MM.1S (cell line): ENCODE measurements around the gene GTF3C4.

Experiments
- DNase-seq: peaks from one replicate; pipeline ENCODE4 v3.0.0-alpha.2; 2015
- H2AFZ ChIP-seq: fragments of 300-600 bp; sonication (generic); 2 replicates; pipeline ENCODE4 v1.6.0; 2016; ENCODE audit warnings: antibody characterized with exemption, low read length
- H3F3A ChIP-seq: fragments of 300-600 bp; sonication (generic); 2 replicates; pipeline ENCODE4 v1.6.1; 2016; ENCODE audit warnings: mild to moderate bottlenecking, antibody characterized with exemption, low read length, moderate library complexity, mixed read lengths; ENCODE audit not compliant: insufficient read depth
- H3K27ac ChIP-seq: fragments of 300-600 bp; sonication (generic); 2 replicates; pipeline ENCODE4 v1.5.1; 2016; ENCODE audit warnings: mild to moderate bottlenecking, low read length
- H3K27me3 ChIP-seq: fragments of 300-600 bp; sonication (generic); replicated peaks from 2 replicates; pipeline ENCODE4 v1.6.0; 2016; ENCODE audit warnings: low read length; ENCODE audit not compliant: insufficient read depth
- H3K36me3 ChIP-seq: fragments of 300-600 bp; sonication (generic); replicated peaks from 2 replicates; pipeline ENCODE4 v1.6.1; 2016; ENCODE audit warnings: mild to moderate bottlenecking, low read length, mixed read lengths; ENCODE audit not compliant: insufficient read depth
- H3K4me1 ChIP-seq: fragments of 300-600 bp; sonication (generic); 2 replicates; pipeline ENCODE4 v1.6.1; 2016; ENCODE audit warnings: low read length, mixed read lengths
- H3K4me2 ChIP-seq: fragments of 300-600 bp; sonication (generic); 2 replicates; pipeline ENCODE4 v1.6.0; 2016; ENCODE audit warnings: low read depth, low read length
- H3K4me3 ChIP-seq: fragments of 300-600 bp; sonication (generic); 2 replicates; pipeline ENCODE4 v1.5.1; 2016; ENCODE audit warnings: low read length, mixed read lengths
- H3K79me2 ChIP-seq: fragments of 300-600 bp; sonication (generic); 2 replicates; pipeline ENCODE4 v1.6.1; 2016; ENCODE audit warnings: mixed run types, low read length, mixed read lengths
- H3K9ac ChIP-seq: fragments of 300-600 bp; sonication (generic); 2 replicates; pipeline ENCODE4 v1.6.1; 2016; ENCODE audit warnings: low read length, mixed read lengths
- H3K9me2 ChIP-seq: fragments of 300-600 bp; sonication (generic); replicated peaks from 2 replicates; pipeline ENCODE4 v1.6.1; 2016; ENCODE audit warnings: mild to moderate bottlenecking, low read length, mixed read lengths; ENCODE audit not compliant: insufficient read depth
- H3K9me3 ChIP-seq: fragments of 300-600 bp; sonication (generic); replicated peaks from 2 replicates; pipeline ENCODE4 v1.6.1; 2016; ENCODE audit warnings: mild to moderate bottlenecking, low read length, mixed read lengths; ENCODE audit not compliant: insufficient read depth
- H4K20me1 ChIP-seq: fragments of 300-600 bp; sonication (generic); 2 replicates; pipeline ENCODE4 v1.6.1; 2016; ENCODE audit warnings: mild to moderate bottlenecking, low read length, moderate library complexity, mixed read lengths; ENCODE audit not compliant: insufficient read depth
- EZH2 ChIP-seq: fragments of 300-600 bp; sonication (generic); optimal IDR thresholded peaks from 2 replicates; pipeline ENCODE3; 2017; ENCODE audit warnings: low read depth, mild to moderate bottlenecking, antibody characterized with exemption, low read length, mixed read lengths
- EZH2phosphoT487 ChIP-seq: fragments of 300-600 bp; sonication (generic); IDR thresholded peaks from 2 replicates; pipeline ENCODE4 v1.6.1; 2018; ENCODE audit warnings: antibody characterized with exemption, low read length
- TF ChIP-seq, protein P1 (sequence below): fragments of 300-600 bp; sonication (generic); IDR thresholded peaks from 2 replicates; pipeline ENCODE4 v1.5.1; 2016; ENCODE audit warnings: antibody characterized with exemption, low read length, mixed read lengths

Gene GTF3C4

GRCh38 chr9:132730054-132731033, 60.1 kb downstream of the GTF3C4 start:
- Histone ChIP-seq H3K36me3 (no peaks in the 10 kb centered on the region), H3K4me3 (no peak overlapping the region), H3K9me2 (no peaks in the 10 kb centered on the region), H3K79me2 (no peaks in the 10 kb centered on the region), H2AFZ (no peak overlapping the region), H3K9ac (no peak overlapping the region), H3K27ac (no peak overlapping the region), H3K9me3 (no peaks in the 10 kb centered on the region), H3F3A (no peaks in the 10 kb centered on the region), H4K20me1 (no peaks in the 10 kb centered on the region), H3K27me3 (peaks cover 96% of the 10 kb centered on the region), H3K4me1 (no peaks in the 10 kb centered on the region), H3K4me2 (no peak overlapping the region)
- DNase-seq = no peak
- TF ChIP-seq EZH2phosphoT487 (no peak), EZH2 (no peak)
- TF ChIP-seq, protein P1, sequence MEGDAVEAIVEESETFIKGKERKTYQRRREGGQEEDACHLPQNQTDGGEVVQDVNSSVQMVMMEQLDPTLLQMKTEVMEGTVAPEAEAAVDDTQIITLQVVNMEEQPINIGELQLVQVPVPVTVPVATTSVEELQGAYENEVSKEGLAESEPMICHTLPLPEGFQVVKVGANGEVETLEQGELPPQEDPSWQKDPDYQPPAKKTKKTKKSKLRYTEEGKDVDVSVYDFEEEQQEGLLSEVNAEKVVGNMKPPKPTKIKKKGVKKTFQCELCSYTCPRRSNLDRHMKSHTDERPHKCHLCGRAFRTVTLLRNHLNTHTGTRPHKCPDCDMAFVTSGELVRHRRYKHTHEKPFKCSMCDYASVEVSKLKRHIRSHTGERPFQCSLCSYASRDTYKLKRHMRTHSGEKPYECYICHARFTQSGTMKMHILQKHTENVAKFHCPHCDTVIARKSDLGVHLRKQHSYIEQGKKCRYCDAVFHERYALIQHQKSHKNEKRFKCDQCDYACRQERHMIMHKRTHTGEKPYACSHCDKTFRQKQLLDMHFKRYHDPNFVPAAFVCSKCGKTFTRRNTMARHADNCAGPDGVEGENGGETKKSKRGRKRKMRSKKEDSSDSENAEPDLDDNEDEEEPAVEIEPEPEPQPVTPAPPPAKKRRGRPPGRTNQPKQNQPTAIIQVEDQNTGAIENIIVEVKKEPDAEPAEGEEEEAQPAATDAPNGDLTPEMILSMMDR = no peak

- H3K9ac ChIP-seq = no peak overlapping the region
- no peaks in the 10 kb centered on the region for H3K9me2 ChIP-seq
- no peak overlapping the region for H2AFZ ChIP-seq
- H3K27ac ChIP-seq = no peak overlapping the region
- H3K27me3 ChIP-seq = peaks cover 96% of the 10 kb centered on the region
- no peaks in the 10 kb centered on the region for H4K20me1 ChIP-seq
- no peak overlapping the region for H3K4me2 ChIP-seq
- no peaks in the 10 kb centered on the region for H3F3A ChIP-seq
- DNase-seq = no peak
- TF ChIP-seq EZH2 (no peak), EZH2phosphoT487 (no peak)
- TF ChIP-seq, protein P1 = no peak
- H3K36me3 ChIP-seq = no peaks in the 10 kb centered on the region
- no peaks in the 10 kb centered on the region for H3K4me1 ChIP-seq
- H3K4me3 ChIP-seq = no peak overlapping the region
- H3K9me3 ChIP-seq = no peaks in the 10 kb centered on the region
- H3K79me2 ChIP-seq = no peaks in the 10 kb centered on the region
Measured at GRCh38 chr9:132731230-132731629, 61.0 kb downstream of the GTF3C4 start.

GRCh38 chr9:132732326-132733259, 62.3 kb downstream of the GTF3C4 start:
- no peaks in the 10 kb centered on the region for H3K36me3 ChIP-seq
- no peak overlapping the region for H3K9ac ChIP-seq
- H3K27me3 ChIP-seq = peaks cover 94% of the 10 kb centered on the region
- no peak for DNase-seq
- H3K4me2 ChIP-seq = no peak overlapping the region
- H3K79me2 ChIP-seq = no peaks in the 10 kb centered on the region
- no peaks in the 10 kb centered on the region for H3K9me2 ChIP-seq
- no peaks in the 10 kb centered on the region for H3K9me3 ChIP-seq
- TF ChIP-seq EZH2 (no peak), EZH2phosphoT487 (no peak)
- TF ChIP-seq, protein P1 = no peak
- no peaks in the 10 kb centered on the region for H4K20me1 ChIP-seq
- H2AFZ ChIP-seq = no peak overlapping the region
- no peaks in the 10 kb centered on the region for H3F3A ChIP-seq
- no peak overlapping the region for H3K4me3 ChIP-seq
- H3K27ac ChIP-seq = no peak overlapping the region
- no peaks in the 10 kb centered on the region for H3K4me1 ChIP-seq
